ENCODE data around the gene CTSZ. TPM values are rescaled to one million over a fixed set of nuclear protein-coding genes. Genes with fewer than 3 reads are reported as not detected.

Gene CTSZ
- total RNA-seq, 1 donor from 2014 or later: 109 TPM

DNA sequence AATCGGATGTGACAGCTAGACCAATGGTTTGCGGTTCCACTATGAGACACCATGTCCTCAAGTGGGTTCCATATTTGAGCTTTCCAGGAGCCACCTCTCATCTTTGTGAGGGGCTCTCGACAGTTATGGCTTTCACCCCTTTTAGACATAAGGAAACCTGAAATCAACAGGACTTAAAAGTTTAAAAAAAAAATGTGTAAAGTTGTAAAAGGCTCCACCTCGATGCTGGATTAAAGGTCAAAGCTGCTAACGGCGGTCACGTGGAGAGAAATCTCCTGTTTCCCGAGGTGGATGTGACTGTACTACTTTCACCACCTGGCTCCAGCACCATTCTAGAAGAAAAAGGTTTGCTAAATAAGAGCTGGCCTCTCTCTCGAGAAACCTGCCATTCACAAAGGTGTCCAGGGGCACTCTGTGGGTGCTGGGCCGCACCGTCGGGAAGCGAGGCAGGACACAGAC lies 24.5 kb upstream of the CTSZ start:
- TF ChIP-seq, protein P1, sequence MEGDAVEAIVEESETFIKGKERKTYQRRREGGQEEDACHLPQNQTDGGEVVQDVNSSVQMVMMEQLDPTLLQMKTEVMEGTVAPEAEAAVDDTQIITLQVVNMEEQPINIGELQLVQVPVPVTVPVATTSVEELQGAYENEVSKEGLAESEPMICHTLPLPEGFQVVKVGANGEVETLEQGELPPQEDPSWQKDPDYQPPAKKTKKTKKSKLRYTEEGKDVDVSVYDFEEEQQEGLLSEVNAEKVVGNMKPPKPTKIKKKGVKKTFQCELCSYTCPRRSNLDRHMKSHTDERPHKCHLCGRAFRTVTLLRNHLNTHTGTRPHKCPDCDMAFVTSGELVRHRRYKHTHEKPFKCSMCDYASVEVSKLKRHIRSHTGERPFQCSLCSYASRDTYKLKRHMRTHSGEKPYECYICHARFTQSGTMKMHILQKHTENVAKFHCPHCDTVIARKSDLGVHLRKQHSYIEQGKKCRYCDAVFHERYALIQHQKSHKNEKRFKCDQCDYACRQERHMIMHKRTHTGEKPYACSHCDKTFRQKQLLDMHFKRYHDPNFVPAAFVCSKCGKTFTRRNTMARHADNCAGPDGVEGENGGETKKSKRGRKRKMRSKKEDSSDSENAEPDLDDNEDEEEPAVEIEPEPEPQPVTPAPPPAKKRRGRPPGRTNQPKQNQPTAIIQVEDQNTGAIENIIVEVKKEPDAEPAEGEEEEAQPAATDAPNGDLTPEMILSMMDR (IDR thresholded peaks at IDR 0.05; ENCODE audit: insufficient read depth, low read length, poor library complexity, severe bottlenecking): no peak
- no peaks in the 10 kb centered on the region for H3K36me3 ChIP-seq (ENCODE audit: control insufficient read depth, insufficient read depth, low read length)
- H3K4me3 ChIP-seq (ENCODE audit: low read depth, low read length): peak overlapping the region; percentile 97
- H3K27me3 ChIP-seq (ENCODE audit: control insufficient read depth, insufficient read depth, low read length): no peaks in the 10 kb centered on the region
- DNase-seq (ENCODE audit: low read depth): no peak

DNA sequence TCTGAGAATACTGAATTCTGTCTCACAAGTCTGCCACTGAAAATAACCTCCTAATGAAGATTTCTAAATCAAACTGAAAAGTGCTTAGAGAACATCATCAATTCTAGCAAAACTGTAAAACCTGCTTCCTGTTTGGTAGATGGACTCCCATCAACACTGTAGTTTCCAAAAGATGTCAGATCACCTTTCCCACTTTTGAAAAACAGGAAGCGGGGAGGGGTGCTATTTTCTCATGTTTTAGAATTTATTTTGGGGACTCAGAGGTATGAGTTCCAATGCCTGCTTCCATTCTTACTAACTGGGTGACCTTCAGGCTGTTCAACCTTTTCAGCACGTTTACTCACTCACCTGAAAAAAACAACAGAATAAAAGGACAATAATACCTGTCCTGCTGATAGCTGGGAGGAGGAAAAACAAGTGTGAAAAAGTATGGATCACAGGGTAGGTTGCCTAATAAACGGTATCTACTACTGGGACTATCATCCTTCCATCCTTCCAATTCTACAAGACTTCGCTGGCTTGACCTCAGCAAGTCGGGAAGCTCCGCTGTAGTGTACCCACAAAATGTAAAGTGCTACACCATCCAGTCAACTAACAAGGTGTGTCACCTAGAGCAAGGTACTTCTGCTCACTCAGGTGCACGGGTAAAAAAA lies 24.0 kb upstream of the CTSZ start:
- Histone ChIP-seq H3K36me3 (ENCODE audit: control insufficient read depth, insufficient read depth, low read length) (no peaks in the 10 kb centered on the region), H3K4me3 (ENCODE audit: low read depth, low read length) (peak overlapping the region; percentile 97), H3K27me3 (ENCODE audit: control insufficient read depth, insufficient read depth, low read length) (no peaks in the 10 kb centered on the region)
- no peak for DNase-seq (ENCODE audit: low read depth)
- TF ChIP-seq, protein P1 (IDR thresholded peaks at IDR 0.05; ENCODE audit: insufficient read depth, low read length, poor library complexity, severe bottlenecking): no peak

DNA sequence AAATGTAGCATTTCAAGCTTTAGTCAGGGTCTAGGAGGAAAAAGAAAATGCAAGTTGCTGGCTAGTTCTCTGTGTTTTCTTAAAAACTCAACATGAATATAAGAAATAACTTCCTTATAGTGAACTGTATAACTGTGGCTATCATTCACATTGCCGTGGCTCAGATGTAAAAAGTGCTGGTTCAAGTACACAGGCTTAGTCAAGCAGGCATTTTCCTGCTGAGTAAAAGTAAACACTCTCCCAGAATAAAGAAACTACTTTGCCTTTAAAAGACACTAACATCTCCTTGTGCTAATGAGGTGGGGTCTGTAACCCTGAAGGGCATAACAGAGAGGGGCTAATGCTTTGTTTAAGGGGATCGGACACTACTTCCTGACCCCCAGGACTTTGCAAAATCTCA lies 21.8 kb upstream of the CTSZ start:
- DNase-seq (ENCODE audit: low read depth): no peak

DNA sequence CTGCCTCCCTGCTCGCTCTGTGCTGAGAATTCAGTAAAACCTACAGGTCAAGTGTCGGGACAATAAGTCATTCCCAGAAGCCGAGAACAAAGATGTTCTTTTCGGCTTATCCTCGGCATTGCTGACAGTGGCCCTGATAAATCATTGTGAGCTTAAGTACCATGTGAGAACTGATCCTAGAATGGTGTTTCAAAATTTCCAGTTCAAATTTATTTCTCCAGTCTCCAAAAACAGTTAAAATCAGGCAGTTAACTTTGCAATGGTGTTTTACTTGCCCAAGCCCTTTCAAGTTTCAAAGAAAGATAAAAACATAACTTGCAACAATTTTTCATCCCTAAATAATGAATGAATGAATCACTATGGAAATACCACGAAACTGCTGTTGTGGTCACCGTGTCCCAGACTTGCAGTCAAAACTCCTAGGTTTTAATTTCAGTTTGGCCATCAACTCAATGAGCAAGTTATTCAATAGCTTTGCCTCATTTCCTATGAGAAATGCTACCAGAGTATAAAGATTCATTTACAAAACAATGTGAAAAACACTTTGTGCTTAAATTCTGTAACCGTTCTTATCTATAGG lies 20.8 kb upstream of the CTSZ start:
- Histone ChIP-seq H3K4me3 (ENCODE audit: low read depth, low read length) (no peak overlapping the region), H3K27me3 (ENCODE audit: control insufficient read depth, insufficient read depth, low read length) (no peaks in the 10 kb centered on the region), H3K36me3 (ENCODE audit: control insufficient read depth, insufficient read depth, low read length) (peaks cover 3% of the 10 kb centered on the region)
- TF ChIP-seq, protein P1 (IDR thresholded peaks at IDR 0.05; ENCODE audit: insufficient read depth, low read length, poor library complexity, severe bottlenecking): no peak
- DNase-seq (ENCODE audit: low read depth): peak; percentile 21

More for the DNA sequence above, 21.8 kb upstream of the CTSZ start:
- Histone ChIP-seq H3K36me3 (ENCODE audit: control insufficient read depth, insufficient read depth, low read length) (peaks cover 2% of the 10 kb centered on the region), H3K27me3 (ENCODE audit: control insufficient read depth, insufficient read depth, low read length) (no peaks in the 10 kb centered on the region), H3K4me3 (ENCODE audit: low read depth, low read length) (peak overlapping the region; percentile 29)
- TF ChIP-seq, protein P1 (IDR thresholded peaks at IDR 0.05; ENCODE audit: insufficient read depth, low read length, poor library complexity, severe bottlenecking): no peak

DNA sequence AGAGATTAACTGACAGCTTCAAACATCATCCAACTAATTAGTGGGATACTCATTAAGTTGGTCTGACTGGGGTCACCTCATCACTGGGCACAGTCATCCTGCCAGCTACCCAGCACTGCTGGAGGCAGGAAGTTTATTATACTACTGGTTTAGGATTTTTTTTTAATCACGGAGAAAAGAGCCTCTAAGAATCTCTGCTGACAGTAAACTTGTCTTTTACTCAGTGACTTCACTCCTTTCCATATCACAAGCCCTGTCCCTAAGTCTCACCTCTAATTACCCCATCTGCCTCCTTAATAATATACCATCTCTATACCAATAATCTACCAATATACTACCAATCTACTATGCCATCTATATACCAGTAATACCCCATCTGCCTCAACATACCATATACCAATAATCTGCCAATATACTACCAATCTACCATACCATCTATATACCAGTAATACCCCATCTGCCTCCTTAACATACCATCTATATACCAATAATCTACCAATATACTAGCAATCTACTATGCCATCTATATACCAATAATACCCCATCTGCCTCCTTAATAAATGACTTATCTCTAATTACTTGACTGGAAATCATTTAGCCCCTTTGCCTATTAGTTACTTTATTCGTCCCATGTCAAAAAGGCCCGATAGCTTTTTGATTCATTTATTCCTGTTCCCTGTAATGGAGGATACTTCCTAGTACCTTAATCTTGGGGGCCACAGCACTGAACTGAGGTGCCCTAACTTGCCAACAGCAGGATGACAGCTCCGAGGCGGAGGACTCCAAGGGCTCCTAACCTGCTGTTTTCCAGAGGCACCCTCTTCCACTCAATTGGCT lies 20.1 kb upstream of the CTSZ start:
- no peak overlapping the region for H3K4me3 ChIP-seq (ENCODE audit: low read depth, low read length)
- H3K27me3 ChIP-seq (ENCODE audit: control insufficient read depth, insufficient read depth, low read length): no peaks in the 10 kb centered on the region
- peaks cover 3% of the 10 kb centered on the region for H3K36me3 ChIP-seq (ENCODE audit: control insufficient read depth, insufficient read depth, low read length)
- TF ChIP-seq, protein P1 (IDR thresholded peaks at IDR 0.05; ENCODE audit: insufficient read depth, low read length, poor library complexity, severe bottlenecking): no peak
- DNase-seq (ENCODE audit: low read depth): no peak
